ENCODE measurements around the gene LECT2.

Gene LECT2

DNA sequence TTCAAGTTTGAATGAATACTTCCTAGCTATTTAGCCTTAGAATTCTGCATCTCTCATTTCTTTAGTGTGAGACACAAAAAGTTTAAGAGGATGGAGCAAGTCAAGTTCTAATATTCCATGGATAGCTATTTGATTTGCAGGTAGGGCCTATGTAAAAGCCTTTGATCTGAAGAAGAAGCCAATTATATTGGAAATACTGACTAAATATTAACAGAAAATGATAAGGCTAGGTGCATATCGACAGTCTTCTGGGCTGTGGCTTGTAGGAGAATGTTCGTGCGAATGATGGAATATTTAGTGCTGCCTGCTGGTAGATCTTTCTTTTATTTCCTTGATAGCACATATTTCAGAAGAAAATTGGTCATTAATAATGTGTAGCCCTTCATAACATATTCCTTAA, at the start of gene LECT2:
Gene LECT2, minus strand, starts transcription at position 85 of the 400 bp plus-strand sequence. CDS start 150 bp downstream, outside the sequence.
- DNase-seq (ENCODE audit: low spot score): no peak

DNA sequence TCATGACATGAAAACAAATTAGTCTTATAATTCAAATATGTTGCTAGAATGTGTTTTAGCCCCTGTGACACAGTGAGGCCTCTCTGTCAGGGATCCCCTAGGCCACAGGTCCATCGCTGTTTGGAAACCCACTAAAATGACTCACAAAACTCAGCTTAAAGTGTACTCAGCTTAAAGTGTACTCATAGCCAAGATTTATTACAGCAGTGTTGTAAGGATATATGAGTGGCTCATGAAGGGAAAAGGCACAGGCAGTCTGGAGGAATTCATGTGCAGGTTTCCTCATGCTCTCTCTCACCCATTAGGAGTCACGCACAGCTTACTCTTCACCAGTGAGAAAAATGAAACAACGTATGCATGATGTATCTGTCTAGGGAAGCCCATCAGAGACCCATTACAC, 49.7 kb upstream of the LECT2 start:
- DNase-seq (ENCODE audit: low spot score): no peak

DNA sequence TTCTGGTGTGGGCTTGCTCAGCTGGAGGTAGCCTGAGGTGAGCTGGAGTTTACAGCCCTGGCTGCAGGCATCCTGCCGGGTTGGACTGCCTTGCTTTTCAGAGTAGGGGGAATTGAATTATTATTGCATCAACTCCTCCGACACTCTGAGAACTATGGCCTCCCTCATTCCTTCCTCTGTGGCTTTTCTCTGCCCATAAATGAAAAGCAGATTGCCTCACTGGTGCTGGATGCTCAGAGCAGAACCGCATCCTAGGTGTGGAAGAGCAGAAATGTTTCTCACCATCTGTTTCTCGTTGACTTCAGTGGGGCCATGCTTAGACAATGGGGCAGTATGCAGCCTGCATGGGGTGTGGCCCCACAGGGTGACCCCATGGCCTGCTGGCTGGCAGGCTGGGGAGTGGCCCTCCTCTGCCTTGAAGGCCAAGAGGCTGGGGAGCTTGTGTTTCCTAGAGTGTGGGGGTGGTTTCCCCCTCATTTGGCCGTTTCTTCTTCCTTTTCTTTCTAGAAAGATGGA, 46.7 kb upstream of the LECT2 start:
- DNase-seq (ENCODE audit: low spot score): no peak

DNA sequence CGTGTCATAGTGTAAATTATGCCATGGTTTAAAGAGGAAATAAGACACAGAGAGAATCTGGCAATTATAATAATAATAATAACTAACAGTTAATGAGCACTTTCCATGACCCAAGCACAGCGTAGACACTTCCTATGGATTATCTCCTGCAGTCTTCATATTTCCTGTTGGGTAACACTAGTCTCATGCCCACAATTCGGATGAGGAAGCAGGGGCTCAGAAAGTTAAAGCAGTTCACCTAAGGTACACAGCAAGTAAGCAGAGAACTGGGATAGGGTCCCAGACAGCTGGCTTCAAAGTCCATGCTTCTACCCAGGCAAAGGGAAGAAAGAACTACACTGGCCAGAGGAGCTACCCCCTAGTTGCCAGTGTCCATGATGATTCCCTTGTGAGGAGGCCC, 46.1 kb upstream of the LECT2 start:
- DNase-seq (ENCODE audit: low spot score): no peak

DNA sequence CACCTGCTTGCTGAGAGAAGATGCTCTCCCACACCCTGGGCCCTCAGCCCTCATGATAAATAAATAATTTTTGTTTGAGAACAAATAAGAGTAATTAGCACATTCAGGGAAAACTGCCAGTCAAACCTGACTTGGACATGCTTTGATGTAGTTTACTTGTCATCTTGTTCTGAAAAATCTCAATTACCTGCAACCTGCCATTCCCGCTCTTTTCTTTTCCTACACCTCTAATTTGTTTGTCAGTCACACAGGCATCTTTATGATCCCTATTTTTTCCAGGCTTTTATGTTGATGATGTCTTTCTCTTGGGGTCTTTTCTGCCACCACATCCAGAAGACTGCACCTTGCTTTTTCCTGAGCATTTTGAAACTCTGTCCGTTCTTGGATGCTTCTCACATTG, 45.4 kb upstream of the LECT2 start:
- no peak for DNase-seq (ENCODE audit: low spot score)

DNA sequence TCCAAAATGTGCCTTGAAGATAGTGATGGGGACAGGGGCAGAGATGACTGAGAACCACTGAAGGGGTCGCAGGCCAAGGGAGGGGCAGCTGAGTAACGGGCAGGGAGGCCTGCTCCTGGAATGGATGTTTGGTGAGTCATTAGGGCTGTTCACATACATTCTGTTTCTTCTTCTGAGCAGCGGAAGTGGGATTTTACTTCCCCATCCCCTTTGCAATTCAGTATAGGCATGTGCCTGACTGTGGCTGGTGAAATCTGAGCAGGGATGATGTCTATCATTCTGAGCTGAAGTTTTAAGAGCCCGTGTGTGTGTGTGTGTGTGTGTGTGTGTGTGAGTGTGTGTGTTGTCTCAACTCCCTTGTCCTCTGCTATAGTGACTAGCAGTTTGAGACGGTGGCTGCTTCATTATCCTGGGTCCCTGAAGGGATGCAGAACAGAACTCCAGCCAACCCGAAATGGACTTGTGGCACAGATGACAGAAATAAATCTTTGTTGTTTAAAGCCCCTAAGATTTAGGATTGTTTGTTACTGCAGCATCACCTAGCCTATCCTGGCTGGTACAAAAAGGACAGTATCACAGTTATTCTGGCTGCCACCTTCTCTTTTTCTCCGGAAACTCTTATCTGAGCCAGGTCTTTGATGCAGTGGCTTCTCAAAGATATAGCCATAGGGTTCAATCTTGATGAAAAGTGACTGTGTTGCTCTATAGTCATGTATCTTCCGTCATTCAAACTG, 44.8 kb upstream of the LECT2 start:
- DNase-seq (ENCODE audit: low spot score): no peak

DNA sequence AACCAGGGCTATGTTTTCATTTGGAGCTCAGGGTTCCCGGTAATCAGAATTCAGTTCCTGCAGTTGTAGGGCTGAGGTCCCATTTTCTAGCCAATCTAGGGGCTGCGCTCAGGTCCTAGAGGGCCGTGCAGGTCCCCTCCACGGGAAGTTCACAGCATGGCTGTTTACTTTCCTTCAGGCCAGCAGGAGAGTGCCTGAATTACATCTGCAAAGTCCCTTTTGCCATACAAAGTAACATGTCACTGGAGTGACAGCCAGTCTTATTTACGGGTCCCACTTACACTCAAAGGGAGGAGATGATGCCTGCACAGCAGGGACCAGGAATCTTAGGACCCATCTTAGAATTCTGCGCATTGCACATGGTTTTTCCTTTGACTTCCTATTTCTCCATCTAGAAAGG, 44.1 kb upstream of the LECT2 start:
- DNase-seq (ENCODE audit: low spot score): no peak

DNA sequence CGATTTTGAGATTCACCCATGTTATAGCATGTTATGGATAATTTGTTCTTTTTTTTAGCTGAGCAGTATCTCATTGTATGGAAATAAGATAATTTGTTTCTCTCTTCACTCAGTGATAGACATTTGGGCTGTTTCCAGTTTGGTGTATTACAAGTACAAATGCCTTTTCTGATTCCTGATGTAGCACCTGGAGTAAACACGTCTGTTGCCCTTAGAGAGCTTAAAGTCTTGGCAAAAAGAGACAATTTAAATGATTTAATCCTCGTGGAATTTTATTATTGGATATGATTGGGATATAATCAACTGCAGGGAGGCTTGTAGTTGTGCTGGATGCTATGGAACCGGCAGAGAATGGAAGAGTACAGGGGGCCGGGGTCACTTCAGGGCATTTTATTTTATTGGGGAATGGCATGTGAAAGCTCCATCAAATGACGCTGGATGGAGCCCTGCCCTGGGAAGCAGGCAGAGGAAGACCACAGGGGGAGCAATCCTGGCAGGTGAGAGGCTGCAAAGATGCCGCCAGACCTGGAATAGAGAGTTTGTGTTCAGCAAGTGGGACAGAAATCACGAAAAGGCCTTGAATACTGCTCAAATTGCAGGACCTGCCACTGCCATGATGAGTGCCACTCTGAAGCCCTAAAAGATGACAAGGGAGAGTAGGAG, 43.0 kb upstream of the LECT2 start:
- DNase-seq (ENCODE audit: low spot score): no peak

DNA sequence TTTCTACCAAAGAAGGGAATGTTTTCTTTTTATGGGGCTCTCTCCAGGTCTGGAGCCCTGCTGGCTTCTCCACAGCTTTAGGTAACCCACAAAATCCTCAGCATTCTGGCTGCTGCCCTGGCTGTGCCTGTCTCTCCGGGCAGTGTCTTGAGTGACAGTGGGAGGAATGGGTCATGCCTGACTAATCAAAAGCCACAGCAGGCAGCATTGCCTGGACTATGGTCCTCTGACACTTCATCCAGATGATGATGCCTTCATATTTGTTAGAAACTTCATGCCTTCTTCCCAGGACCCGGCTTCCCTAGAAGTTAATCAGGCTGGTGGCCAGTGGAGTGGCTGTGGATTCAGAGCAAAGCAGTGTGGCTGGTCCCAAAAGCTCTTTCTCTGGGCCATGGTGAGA, 41.8 kb upstream of the LECT2 start:
- no peak for DNase-seq (ENCODE audit: low spot score)

DNA sequence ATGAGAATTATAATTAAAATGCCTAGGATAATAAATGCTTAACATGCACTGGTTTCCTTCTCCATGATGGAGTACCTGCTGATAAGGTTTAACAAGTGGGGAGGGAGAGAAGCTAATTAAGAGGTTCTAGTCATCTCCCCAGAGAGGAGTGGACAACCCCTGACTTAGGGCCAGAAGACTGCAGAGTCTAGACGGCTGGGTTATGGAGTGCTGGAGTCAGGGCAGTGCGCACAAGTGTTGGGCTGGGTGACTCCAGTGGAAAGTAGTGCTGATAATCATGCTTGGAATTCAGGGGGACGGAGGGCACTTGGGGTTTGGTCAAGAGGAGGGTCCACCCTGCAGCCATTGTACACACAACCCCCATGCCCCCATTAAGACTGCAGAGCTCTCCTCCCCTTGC, 41.2 kb upstream of the LECT2 start:
- no peak for DNase-seq (ENCODE audit: low spot score)

DNA sequence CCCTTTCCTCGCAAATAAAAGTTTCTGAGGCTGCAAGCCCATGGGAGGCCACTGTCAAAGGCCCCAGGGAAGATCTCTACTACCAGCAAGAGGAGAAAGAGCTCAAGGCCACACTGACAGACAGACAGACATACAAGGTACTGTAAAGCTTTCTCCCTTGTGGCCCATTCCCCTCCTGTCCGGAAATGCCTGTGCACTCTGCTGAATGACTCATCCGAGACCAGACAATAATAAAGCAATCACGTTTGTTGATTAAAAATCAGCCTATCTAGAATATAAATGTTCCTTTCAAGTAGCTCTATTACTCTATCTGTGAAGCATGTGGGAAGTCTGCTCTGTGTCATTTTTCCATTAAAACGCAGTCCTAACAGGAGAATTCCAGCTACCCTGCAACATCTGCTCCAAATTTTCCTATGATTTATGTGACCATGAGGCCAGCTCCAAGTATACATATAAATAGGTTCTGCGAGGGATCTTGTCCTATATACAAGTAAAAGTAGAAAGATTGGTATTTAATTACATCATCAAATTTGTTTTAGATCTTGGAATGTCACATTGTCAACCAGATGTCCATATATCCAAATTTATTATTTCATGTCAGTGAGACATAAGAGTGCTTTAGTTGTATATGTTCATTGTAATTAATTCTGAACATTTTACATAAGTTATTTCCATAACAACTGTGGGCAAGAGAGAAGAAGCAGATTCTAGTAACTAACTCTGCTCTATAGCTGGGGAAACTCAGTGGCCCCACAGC, 39.3 kb upstream of the LECT2 start:
- DNase-seq (ENCODE audit: low spot score): no peak

DNA sequence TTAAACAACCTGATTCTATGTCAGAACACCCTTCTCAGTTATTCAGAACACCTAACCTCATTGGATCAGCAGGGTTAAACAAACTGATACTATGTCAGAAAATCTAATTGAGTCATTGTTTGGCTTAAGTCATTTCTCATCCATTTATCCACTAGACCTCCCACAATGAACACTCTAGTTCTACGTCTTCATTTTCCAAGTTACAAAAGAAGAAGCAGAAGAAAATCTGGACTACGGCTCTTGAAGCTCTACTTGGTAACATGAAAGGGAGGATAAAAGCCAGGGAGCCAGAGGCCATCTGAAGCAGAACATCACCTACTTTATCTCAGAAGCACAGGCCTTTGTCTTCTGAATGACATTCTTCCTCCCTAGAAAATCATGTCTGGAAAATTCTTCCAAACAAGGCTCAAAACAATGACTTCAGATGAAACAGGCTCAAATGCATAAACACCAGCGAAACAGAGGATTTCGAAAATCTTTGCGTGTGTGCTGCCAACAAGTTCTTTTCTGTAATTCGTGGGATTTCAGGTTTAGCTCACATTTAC, 38.6 kb upstream of the LECT2 start:
- DNase-seq (ENCODE audit: low spot score): no peak

DNA sequence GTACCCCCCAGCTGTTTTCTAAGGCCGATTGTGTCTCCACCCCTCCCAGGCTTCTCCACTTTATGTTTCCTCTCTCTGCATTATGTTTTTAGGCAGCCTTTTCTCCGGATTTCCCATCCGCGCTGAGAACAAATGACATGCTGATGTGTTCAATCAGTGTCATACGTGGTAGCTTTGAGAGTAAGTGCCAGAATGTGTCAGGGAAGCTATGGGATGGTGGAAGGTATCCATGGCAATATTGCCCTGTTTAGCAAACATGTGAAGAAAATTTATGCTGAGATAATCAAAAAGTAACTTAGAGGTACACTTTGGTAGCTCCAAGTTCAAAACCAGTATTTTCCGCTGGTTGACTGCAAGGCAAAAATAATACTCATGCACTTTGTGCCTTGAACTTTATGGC, 36.6 kb upstream of the LECT2 start:
- DNase-seq (ENCODE audit: low spot score): no peak

DNA sequence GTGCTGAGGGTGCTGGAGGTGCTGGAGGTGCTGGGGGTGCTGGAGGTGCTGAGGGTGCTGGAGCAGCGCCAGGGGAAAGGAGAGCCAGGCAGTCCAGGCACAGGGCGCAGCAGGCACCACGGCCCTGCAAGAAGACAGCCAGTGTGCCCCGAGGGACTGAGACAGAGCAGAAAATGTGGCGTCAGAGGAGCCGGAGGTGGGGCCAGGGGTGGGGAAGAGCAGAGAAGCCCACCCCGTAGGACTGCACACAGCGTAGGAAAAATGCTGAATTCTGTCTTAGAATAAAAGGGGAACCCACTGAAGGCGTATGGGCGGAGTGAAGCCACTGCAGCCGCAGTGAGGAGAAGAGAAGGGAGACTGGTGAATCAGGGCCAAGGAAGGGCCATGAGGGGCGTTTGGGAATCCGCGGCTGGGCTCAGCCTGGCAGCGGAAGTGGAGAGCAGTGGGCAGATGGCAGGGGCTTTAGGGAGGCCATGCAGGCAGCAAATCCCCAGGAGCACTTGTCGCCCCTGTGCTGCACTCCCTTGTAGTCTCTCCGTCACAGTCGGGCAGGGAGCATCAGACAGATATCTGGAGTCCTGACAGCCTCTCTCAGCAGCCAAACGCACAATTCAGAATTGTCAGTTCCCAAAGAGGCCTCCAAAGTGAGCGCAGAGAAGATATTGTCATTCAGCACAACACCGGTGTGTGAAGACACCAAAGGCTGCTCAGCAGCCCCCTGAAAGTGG, 35.9 kb upstream of the LECT2 start:
- DNase-seq (ENCODE audit: low spot score): no peak

DNA sequence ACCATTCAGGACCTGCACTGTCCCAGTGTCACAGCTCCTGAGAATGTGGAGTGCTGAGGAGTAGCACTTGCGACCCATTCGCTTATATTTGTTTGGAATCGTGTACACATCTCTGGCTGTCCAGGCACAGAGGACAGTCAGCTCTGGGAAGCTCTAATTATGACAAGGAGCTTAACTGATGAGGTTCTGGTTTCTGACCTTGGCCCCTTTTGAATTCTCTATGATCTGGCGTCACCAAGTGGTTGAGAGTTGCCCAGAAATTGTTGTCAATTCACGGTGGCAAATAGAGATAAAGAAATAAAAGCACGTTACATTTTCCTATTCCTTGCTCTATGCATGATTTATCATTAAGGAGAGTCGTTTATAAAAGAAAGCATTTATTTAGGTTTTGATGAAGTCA, 34.9 kb upstream of the LECT2 start:
- no peak for DNase-seq (ENCODE audit: low spot score)

DNA sequence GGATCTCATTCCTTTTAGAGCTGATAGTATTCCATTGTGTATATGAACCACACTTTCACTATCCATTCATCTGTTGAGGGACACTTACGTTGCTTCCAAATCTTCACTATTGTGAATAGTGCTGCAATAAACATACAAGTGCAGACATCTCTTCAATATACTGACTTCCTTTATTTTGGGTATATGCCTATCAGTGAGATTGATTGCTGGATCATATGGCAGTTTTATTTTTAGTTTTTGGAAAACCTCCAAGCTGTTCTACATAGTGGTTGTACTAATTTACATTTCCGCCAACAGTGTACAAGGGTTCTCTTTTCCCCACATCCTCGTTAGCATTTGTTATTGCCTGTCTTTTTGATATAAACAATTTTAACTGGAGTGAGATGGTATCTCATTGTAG, 33.8 kb upstream of the LECT2 start:
- DNase-seq (ENCODE audit: low spot score): no peak

DNA sequence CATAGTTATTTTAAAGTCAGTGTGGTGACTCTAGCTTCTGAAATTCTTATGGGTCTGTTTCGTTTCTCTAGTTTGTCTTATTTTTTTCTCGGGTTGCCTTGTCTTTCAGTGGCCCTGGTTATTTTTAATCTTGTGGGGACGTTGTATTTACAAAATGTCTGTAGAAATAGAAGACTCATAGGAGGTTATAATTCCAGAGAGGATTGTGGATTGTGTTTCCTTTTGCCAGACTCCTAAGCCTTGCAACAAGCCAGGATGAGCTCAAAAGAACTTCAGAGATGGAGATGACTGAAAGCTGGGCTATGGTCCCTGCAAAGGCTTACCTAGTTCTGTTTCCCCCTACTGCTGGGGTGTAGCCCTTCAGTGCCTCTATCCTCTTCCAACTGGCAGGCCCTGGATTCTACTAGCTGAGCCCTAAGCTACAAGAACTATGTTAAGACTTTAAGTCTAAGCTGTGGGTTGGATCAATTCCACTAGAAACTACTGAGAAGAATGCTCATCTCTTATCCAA, 32.2 kb upstream of the LECT2 start:
- DNase-seq (ENCODE audit: low spot score): no peak

DNA sequence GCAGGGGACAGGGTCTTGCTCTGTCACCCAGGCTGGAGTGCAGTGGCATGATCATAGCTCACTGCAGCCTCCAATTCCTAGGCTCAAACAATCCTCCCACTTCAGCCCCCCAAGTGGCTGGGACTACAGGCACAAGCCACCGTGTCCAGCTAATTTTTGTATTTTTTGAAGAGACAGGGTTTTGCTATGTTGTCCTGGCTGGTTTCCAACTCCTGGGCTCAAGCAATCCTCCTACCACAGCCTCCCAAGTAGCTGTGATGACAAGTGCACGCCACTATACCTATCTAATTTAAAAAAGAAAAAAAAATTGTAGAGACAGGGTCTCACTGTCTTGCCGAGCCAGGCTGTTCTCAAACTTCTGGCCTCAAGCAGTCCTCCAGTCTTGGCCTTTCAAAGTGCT, 31.6 kb upstream of the LECT2 start:
- DNase-seq (ENCODE audit: low spot score): no peak

DNA sequence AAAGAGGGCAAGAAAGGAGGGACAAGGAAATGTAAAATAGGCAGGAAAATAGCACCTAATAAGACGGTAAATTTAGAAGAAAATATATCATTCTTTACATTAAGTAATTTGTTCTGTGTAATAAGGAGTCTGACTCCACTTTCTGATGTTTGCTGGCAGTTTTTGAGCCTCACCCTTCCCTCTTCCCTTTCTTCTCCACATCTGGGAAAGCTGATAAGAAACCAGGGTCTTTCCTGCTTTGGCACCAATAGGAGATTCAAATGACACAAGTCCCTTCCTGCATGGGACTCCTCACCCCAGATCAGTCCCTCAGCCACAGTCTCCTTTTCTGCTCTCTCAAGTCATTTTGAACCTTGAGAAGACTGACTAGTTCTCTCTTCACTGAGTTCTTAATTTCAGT, 31.2 kb upstream of the LECT2 start:
- DNase-seq (ENCODE audit: low spot score): no peak

DNA sequence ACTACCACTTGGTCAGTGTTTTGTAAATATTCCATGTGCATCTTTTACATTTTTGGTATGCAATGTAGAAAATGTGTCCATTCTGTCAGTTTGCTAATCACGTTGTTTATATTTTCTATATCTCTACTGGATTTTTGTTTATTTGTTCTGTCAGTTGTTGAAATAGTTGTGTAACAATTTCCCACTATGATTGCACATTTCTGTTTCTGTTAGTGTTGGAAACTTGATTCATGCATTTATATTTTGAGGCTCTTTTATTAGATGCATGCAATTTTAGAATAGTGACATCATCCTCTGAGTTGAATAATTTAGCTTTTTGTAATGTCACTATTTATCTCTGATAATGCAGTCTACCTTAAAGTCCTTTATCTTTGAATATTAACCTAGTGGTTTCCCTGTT, 25.8 kb upstream of the LECT2 start:
- no peak for DNase-seq (ENCODE audit: low spot score)

DNA sequence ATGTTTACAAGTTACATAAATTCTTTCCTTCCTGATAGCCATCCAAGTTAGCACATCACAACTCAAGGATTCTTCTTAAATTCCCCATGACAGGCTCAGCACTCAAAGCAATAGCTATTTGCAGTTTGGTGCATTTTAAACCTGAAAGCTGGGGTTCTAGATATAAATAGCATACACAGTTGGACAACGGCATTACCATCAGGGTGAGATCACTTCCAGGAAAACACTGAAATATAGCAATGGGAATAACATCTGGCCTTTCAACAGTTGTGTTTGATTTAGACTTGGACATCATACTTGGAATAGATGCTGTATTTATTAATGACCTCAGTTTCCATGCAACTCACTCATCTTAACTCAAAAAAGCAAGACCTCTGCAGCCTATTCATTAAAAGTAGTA, 24.7 kb upstream of the LECT2 start:
- no peak for DNase-seq (ENCODE audit: low spot score)

DNA sequence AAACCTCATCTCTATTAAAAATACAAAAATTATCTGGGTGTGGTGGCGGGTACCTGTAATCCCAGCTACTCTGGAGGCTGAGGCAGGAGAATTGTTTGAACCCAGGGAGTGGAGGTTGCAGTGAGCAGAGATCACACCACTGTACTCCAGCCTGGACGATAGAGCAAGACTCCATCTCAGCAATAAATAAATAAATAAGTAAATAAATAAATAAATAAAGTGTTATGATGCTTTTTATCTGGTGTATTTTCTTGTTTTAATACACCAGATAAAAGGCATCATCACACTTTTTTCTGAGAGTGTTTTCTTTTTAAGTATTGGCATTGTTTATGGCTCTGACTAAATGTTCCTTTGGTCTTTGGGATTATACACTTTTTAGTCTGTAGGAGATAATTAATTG, 24.2 kb upstream of the LECT2 start:
- no peak for DNase-seq (ENCODE audit: low spot score)
